Pancreas (tissue), 10 donors: ENCODE measurements around the gene TTLL6. TPM values are rescaled to one million over a fixed set of nuclear protein-coding genes. Genes with fewer than 3 reads are reported as not detected.

Experiments used
- ATAC-seq, 4 donors: fragments of 200-7000 bp; cut with Tn5 transposase; one replicate each; pipeline versions ENCODE4 v1.8.0 to v1.9.1; 2020; ENCODE audit warnings: mild to moderate bottlenecking in 4 of 4, moderate library complexity in 4 of 4
- DNase-seq, 6 donors: peaks; one replicate each; pipeline ENCODE4 v3.0.0-alpha.2; 2020
- FAIRE-seq: peaks from 2 replicates; lab custom pipeline; 2012; peaks lifted over from hg19 to GRCh38; lab: Jason Lieb, UNC
- H3K27ac ChIP-seq, 4 donors: fragments of 200-600 bp; sonication (generic); 1 replicate in 3 of 4; 2 replicates in 1 of 4; pipeline versions ENCODE4 v1.5.0 to v1.8.0; 2020
- H3K27me3 ChIP-seq, 4 donors: fragments of 200-600 bp; one replicate each; pipeline ENCODE4 v1.8.0; 2021
- H3K36me3 ChIP-seq, 3 donors: fragments of 200-600 bp; sonication (generic) in 1 of 3; one replicate each; pipeline versions ENCODE4 v1.5.0 to v1.8.0; 2020 to 2021
- H3K4me1 ChIP-seq, 3 donors: fragments of 200-600 bp; one replicate each; pipeline ENCODE4 v1.8.0; 2021
- H3K4me3 ChIP-seq, 4 donors: fragments of 200-600 bp; sonication (generic) in 2 of 4; one replicate each; pipeline versions ENCODE4 v1.5.0 to v1.8.0; 2020 to 2021
- H3K9me3 ChIP-seq, 4 donors: fragments of 200-600 bp; one replicate each; pipeline ENCODE4 v1.8.0; 2021
- WGBS, 2 donors: extraction: QIAGEN DNeasy Blood & Tissue Kit; methylation state at CpG; one replicate each; pipeline ENCODE4 v1.1.7; 2013; 5-methylcytosine and 5-hydroxymethylcytosine counted together
- intact Hi-C, 3 donors: fragments of 100-400 bp; cut with DNase I; formaldehyde crosslinking; loops; one replicate each; pipeline versions ENCODE4 v1.11.1 to v1.14.2; 2022
- polyA plus RNA-seq, 2 donors: library from polyadenylated mRNA; stranded (reverse); fragments of 200-250 nt; gene quantifications; one replicate each; pipeline ENCODE4 v1.2.3, GENCODE V29; 2013
- total RNA-seq, 6 donors: library from RNA; stranded (reverse); fragmentation: NEBNext Ultra II Directional in 4 of 6; extraction: Animal tissue kit (Norgen Biotek cat#: 25700) in 4 of 6; gene quantifications; one replicate each; pipeline versions ENCODE4 v1.2.1 to v1.2.4, GENCODE V29; 2021 to 2023
- TF ChIP-seq, protein P1 (sequence below), 4 donors: fragments of 200-600 bp; sonication (generic) in 3 of 4; IDR thresholded peaks; one replicate each; pipeline versions ENCODE4 v1.5.0 to v1.8.0; 2021; ENCODE audit warnings: antibody characterized with exemption in 4 of 4
- donor health status: healthy with polysubstance abuse.
- donor health status: DM: no; HTN: no; CAD: no; lungs with moderate emphysema.
- donor health status: DM: no; HTN: no; CAD: no.
- donor health status: control.
- donor health status: control.
- donor health status: Bipolar disorder and iron deficiency.
- donor health status: DM: yes; HTN: yes; CAD: no.
- donor health status: DM: no; HTN: no; CAD: no.
- donor health status: DM: no; HTN: no; CAD: no.
- donor health status: DM: yes; HTN: yes; CAD: no.

TTLL6 gene
- total and polyA plus RNA-seq, 8 donors, result 0.40 to 6.0 (median 0.77) TPM

DNA sequence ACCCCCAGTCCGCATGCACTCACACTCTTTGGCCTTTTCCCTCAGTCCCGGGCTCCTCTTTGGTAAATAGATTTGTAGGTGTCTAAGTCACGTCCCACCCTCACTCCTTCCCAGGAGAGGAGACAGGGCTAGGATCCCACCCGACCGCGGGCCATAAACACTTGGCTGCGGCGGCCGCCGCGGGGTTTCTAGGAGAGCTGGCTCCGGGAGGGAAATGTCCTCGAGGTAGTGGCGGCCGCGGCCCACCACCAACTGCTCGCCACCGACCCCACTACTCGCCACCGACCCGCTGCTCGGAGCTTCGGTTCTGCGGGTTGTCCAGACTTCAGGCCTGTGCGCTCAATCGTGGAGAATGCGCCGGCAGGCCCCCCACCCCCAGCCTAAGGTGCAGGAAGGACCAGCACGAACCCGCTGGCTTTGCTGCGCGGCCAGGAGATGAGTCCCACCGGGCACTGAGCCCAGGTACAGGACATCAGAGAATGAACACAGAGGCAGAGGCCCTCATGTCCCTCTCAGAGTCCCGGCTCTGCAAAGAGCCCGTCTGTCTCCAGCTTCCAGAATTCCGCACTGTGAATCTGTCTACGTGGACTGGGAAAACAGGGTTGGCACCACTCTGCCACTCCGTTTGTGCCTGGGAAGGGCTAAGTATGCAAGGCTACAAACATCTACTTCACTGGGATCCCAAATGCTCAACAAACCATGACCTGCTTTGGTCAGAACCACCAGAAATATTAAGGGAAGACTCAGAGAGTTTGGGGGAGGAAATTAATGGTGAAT, 91.6 kb downstream of the TTLL6 start:
- DNase-seq, result no peak
- no peaks in the 10 kb centered on the region for H3K9me3 ChIP-seq
- TF ChIP-seq, protein P1, sequence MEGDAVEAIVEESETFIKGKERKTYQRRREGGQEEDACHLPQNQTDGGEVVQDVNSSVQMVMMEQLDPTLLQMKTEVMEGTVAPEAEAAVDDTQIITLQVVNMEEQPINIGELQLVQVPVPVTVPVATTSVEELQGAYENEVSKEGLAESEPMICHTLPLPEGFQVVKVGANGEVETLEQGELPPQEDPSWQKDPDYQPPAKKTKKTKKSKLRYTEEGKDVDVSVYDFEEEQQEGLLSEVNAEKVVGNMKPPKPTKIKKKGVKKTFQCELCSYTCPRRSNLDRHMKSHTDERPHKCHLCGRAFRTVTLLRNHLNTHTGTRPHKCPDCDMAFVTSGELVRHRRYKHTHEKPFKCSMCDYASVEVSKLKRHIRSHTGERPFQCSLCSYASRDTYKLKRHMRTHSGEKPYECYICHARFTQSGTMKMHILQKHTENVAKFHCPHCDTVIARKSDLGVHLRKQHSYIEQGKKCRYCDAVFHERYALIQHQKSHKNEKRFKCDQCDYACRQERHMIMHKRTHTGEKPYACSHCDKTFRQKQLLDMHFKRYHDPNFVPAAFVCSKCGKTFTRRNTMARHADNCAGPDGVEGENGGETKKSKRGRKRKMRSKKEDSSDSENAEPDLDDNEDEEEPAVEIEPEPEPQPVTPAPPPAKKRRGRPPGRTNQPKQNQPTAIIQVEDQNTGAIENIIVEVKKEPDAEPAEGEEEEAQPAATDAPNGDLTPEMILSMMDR (IDR thresholded peaks at IDR 0.05), result no peak
- no peak for FAIRE-seq
- H3K4me1 ChIP-seq, result peaks cover 0 to 5% (median 0%) of the 10 kb centered on the region in 3 donors
- no peak overlapping the region for H3K4me3 ChIP-seq
- WGBS, 2 donors, result 6% methylated on average over 38 of the region's 38 CpGs
- H3K27ac ChIP-seq, result no peak overlapping the region
- intact Hi-C loops, result loop anchor here in 2 of 3 donors (5.0 to 10.0 kb wide), 3 partner anchors 62 to 309 kb away; no protein-coding TSS in a partner anchor
- no peak for ATAC-seq
- peaks cover 8 to 80% (median 25%) of the 10 kb centered on the region in 4 donors for H3K27me3 ChIP-seq
- H3K36me3 ChIP-seq, result no peaks in the 10 kb centered on the region

DNA sequence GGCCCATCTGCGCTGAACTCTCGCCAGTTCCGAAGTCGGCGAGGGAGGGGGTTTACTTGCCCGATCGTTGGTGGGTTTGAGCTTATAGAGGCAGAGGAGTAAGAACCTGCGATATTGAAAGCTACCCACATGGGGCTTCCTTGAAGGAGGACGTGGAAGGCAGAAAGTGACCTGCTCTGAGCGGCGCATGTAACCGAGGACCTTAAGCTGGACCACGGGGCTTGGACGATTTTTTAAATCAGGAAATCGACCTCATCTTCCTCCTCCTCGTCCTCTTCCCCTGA, 92.1 kb downstream of the TTLL6 start:
- H3K9me3 ChIP-seq, result no peaks in the 10 kb centered on the region
- no peak overlapping the region for H3K4me3 ChIP-seq
- H3K36me3 ChIP-seq, result no peaks in the 10 kb centered on the region
- TF ChIP-seq, protein P1 (IDR thresholded peaks at IDR 0.05), result no peak
- H3K27me3 ChIP-seq, result peaks cover 8 to 81% (median 25%) of the 10 kb centered on the region in 4 donors
- intact Hi-C loops, result loop anchor here in 2 of 3 donors (5.0 to 10.0 kb wide), 3 partner anchors 62 to 310 kb away; no protein-coding TSS in a partner anchor
- no peak overlapping the region for H3K27ac ChIP-seq
- 0 to 3% methylated on average over 15 to 16 of the region's 16 CpGs for whole genome bisulfite sequencing, 2 donors
- FAIRE-seq, result no peak
- no peak for DNase-seq
- peak in 2 of 4 donors; percentile 8 to 14 for ATAC-seq
- H3K4me1 ChIP-seq, result peaks cover 0 to 5% (median 0%) of the 10 kb centered on the region in 3 donors

DNA sequence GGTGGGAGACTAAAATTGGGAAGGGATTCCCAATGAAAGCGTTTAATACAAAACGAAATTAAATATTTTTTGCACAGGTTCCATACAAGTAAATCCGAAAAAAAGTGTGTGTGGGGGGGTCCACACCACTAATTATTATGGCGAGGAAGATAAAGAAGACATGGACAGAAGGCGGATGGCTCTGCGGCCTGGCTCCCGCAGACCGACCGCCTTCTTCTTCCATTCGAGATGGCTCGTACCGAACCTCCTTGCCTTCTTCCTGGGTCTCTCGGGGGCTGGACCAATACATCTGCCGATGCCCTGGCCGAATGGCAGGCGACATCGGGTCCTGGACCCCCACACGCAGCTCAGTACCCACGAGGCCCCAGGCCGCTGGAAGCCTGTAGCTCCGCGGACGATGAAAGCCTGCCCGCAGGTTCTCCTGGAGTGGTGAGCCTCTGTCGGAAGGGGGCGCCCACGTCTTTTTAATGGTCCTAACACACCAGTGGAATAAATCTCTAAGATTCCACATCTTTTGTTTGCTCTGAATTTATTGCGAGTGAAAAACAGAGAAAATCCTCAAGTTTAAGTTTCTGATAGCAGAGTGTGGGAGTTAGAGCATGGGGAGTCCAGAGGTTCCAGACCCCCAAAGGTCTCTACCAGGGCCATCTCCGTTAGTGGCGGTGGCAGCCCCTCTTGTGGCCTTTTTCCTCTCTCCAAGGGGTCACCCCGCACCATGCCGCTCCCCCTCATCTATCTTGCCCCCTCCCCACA, 92.6 kb downstream of the TTLL6 start:
- WGBS, 2 donors, result 10% methylated on average over 32 of the region's 32 CpGs
- Histone ChIP-seq H3K4me3 (no peak overlapping the region), H3K4me1 (peaks cover 0 to 5% (median 0%) of the 10 kb centered on the region in 3 donors), H3K27me3 (peaks cover 8 to 81% (median 26%) of the 10 kb centered on the region in 4 donors), H3K27ac (no peak overlapping the region), H3K36me3 (no peaks in the 10 kb centered on the region), H3K9me3 (no peaks in the 10 kb centered on the region)
- intact Hi-C loops, result loop anchor here in 2 of 3 donors (5.0 to 10.0 kb wide), 3 partner anchors 63 to 310 kb away; no protein-coding TSS in a partner anchor
- no peak for FAIRE-seq
- TF ChIP-seq, protein P1 (IDR thresholded peaks at IDR 0.05), result peak in 3 of 4 donors; percentile 61
- peak; percentile 82 to 94 (median 92) for ATAC-seq
- DNase-seq, result peak; percentile 72 to 95 (median 86)

DNA sequence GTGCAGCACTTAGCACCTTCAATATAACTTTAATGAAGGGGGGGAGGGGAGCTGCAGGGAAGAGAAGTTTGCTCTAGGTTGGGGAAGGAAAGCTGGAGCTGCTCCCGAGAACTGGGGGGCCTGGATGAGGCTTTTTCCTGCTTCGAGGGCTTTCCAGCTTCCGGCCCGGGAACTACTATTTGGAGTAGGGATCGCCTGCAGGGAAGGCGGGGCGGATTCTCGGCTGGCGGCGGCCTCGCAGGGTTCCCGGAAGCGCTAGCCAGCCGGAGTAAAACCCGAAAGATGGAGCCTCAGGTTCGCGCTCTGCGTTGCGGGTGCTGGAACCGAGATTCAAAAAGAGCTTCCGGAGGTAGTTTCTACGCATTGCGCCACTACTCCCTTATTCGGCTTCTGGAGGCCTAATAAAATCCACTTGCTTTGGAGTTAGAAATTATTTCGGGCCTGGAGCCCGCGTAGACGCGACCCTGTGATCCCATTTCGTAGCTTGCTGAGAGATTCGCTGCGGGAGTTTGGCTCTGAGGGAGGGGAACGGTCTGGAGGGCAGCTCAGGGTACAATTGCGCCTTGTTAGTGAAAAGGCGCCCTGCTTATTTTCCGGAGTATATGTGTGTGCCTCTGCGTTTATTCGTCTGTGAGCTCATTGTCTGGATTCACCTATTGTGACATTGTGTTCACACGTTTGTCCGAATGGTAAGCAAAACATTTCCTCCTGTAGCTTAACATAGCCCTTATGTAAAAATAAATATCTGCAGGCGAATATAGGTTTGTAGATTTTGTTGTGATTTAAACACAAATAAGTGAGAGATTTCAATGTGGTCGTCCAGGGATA, 93.4 kb downstream of the TTLL6 start:
- H3K4me1 ChIP-seq, result peaks cover 0 to 5% (median 0%) of the 10 kb centered on the region in 3 donors
- no peaks in the 10 kb centered on the region for H3K36me3 ChIP-seq
- intact Hi-C loops, result loop anchor here in 2 of 3 donors (10.0 kb wide), 2 partner anchors 161 to 311 kb away; no protein-coding TSS in a partner anchor
- no peaks in the 10 kb centered on the region for H3K9me3 ChIP-seq
- no peak for ATAC-seq
- 16 to 17% methylated on average over 42 of the region's 42 CpGs for WGBS, 2 donors
- FAIRE-seq, result no peak
- H3K4me3 ChIP-seq, result no peak overlapping the region
- no peak for DNase-seq
- TF ChIP-seq, protein P1 (IDR thresholded peaks at IDR 0.05), result no peak
- H3K27ac ChIP-seq, result no peak overlapping the region
- H3K27me3 ChIP-seq, result peaks cover 8 to 83% (median 26%) of the 10 kb centered on the region in 4 donors
